HG03354 (cell line): Measurements from ENCODE around the gene ISG20L2.
"Not testable (repeated sequence)": the region's sequence is repeated elsewhere in the genome, so short reads cannot be mapped to it uniquely, and the experiment has no call there.

Experiments
- ATAC-seq: cut with Tn5 transposase; IDR thresholded peaks from one replicate; pipeline ENCODE4 v1.9.1; 2021; ENCODE audit warnings: mild to moderate bottlenecking; ENCODE audit not compliant: unreplicated experiment, poor library complexity, severe bottlenecking

The ISG20L2 gene, protein sequence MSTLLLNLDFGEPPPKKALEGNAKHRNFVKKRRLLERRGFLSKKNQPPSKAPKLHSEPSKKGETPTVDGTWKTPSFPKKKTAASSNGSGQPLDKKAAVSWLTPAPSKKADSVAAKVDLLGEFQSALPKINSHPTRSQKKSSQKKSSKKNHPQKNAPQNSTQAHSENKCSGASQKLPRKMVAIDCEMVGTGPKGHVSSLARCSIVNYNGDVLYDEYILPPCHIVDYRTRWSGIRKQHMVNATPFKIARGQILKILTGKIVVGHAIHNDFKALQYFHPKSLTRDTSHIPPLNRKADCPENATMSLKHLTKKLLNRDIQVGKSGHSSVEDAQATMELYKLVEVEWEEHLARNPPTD

GRCh38 chr1:156728599-156729462, at the start of gene ISG20L2:
ISG20L2 (minus strand) TSS chr1:156728766; CDS start chr1:156727652, 1,114 bp downstream.
- peak; percentile 90 for ATAC-seq

- ATAC-seq, result no peak
These were observed 49.0 kb upstream of the ISG20L2 start for GRCh38 chr1:156777573-156777972.

DNA sequence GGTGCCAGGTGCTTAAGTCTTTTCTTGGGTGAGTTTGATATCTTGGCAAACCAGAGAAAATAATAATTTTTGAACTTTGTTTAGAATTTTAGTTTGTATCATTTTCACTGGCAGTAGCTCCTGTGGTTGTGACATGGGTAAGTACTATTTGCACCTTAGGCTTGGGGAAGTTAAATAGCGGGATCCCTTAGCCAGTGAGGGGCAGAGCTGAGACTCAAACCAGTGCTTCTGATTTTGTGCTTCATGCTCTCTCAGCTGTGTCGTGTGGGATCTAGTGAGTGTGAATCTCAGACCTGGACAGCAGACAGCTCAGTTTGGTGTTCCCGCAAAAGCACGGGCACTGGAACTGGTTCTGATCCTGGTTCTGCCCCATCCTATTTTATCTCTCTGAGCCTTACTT, 48.4 kb upstream of the ISG20L2 start:
- no peak for ATAC-seq

DNA sequence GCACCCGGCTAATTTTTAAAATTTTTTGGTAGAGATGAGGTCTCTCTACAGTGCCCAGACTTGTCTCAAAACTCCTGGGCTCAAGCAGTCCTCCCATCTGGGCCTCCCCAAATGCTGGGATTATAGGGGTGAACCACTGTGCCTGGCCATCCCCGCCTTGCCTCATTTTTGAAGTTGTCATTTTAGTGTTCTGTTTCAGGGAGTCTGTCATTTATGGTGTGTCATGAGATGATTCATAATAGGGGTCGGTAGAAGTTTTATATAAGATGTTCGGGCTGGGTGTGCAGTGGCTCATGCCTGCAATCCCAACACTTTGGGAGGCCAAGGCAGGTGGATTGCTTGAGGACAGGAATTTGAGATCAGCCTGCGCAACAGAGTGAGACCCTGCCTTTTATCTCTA, 47.2 kb upstream of the ISG20L2 start:
- ATAC-seq, result no peak

DNA sequence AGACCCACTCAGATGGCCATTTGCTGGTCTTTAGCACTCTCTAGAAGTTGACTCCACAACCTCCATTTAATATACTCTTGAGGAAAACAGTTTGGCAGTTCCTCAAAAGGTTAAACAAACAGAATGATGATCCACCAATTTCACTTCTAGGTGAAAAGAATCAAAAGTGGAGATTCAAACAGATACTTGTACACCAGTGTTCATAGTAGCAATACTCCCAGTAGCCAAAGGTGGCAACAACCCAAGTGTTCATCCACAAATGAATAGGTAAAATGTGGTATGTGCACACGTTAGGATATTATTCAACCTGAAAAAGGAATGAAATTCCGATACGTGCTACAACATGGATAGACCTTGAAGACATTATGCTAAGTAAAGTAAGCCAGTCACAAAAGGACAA, 45.0 kb upstream of the ISG20L2 start:
- no peak for ATAC-seq

- no peak for ATAC-seq
These were observed 44.3 kb upstream of the ISG20L2 start for GRCh38 chr1:156772728-156773497.

- no peak for ATAC-seq
These were observed 43.7 kb upstream of the ISG20L2 start for GRCh38 chr1:156772222-156772621.

GRCh38 chr1:156768610-156769295, 40.2 kb upstream of the ISG20L2 start:
- no peak for ATAC-seq

GRCh38 chr1:156767879-156768604, 39.5 kb upstream of the ISG20L2 start:
- peak; percentile 9 for ATAC-seq

DNA sequence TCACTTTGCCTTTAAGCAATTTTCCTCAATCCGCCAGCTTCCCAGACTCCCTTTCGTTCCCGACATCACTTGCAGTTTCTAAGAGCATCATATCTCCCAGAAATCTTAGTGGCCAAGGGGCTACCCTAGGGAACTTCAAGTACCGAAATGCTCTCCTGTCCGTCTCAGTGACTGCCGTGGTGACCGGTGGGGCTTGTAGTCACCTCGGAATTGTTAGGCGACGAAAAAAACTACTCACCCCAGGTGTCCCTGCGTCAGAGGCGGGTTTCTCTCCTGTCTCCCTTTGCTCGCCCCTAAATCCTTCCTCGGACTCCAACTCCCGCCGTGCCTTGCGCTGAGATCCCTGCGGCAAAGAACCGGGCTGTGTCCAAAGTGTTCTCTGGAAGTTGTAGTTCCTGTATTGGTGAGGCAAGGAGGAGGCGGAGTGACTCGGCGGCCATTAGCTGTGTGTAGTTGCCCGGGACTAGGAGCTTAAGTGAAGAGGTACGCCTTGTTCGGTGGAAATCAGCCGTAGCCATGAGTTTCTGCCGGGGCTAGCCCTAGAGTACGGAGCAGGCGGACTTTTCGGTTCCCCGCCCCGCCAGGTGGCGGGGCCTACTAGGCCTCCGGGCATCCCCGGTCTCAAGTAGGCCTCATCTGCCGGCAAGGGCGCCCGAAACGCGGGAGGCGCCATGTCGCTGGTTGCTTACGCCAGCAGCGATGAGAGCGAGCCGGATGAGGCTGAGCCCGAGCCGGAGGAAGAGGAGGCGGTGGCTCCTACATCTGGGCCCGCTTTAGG, 38.7 kb upstream of the ISG20L2 start, which contains the start of gene PRCC:
PRCC (plus strand) TSS at position 435 of the 778 bp plus-strand sequence; CDS start at position 672, 237 bp downstream.
- peak; percentile 96 for ATAC-seq

- peak; percentile 13 for ATAC-seq
These were observed 37.9 kb upstream of the ISG20L2 start for GRCh38 chr1:156766298-156767100.

- ATAC-seq, result no peak
These were observed 37.1 kb upstream of the ISG20L2 start for GRCh38 chr1:156765666-156766065.

DNA sequence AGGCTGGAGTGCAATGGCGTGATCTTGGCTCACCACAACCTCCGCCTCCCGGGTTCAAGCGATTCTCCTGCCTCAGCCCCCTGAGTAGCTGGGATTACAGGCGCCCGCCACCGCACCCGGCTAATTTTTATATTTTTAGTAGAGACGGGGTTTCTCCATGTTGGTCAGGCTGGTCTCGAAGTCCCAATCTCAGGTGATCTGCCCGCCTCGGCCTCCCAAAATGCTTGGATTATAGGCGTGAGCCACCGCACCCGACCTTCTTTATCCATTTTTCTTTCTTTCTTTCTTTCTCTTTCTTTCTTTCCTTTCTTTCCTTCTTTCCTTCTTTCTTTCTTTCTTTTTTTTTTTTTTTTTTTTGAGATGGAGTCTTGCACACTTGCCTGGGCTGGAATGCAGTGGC, 36.6 kb upstream of the ISG20L2 start:
- not testable (repeated sequence) for ATAC-seq

DNA sequence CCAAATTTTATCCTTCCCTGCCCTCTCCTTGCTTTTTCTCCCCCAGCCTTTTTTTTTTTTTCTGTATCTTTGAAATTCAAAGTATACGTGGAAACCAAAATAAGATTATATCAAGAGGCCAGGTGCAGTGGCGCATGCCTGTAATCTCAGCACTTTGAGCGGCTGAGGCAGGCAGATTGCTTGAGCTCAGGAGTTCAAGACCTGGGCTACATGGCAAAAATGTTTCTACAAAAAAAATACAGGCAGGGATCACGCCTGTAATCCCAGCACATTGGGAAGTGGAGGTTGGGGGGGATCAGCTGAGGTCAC, 32.2 kb upstream of the ISG20L2 start:
- no peak for ATAC-seq

- ATAC-seq, result no peak
These were observed 31.7 kb upstream of the ISG20L2 start for GRCh38 chr1:156760092-156760795.

GRCh38 chr1:156757572-156758253, 29.1 kb upstream of the ISG20L2 start:
- ATAC-seq, result not testable (repeated sequence)
